GM19025 (cell line): ENCODE results near the gene NNT.

ENCODE experiments used
- ATAC-seq: cut with Tn5 transposase; IDR thresholded peaks from one replicate; pipeline ENCODE4 v1.9.1; 2021; ENCODE audit warnings: mild to moderate bottlenecking, low read depth, moderate library complexity; ENCODE audit not compliant: unreplicated experiment

NNT gene

GRCh38 chr5:43620944-43621505 is 18.0 kb downstream of the NNT start:
- no peak for ATAC-seq

DNA sequence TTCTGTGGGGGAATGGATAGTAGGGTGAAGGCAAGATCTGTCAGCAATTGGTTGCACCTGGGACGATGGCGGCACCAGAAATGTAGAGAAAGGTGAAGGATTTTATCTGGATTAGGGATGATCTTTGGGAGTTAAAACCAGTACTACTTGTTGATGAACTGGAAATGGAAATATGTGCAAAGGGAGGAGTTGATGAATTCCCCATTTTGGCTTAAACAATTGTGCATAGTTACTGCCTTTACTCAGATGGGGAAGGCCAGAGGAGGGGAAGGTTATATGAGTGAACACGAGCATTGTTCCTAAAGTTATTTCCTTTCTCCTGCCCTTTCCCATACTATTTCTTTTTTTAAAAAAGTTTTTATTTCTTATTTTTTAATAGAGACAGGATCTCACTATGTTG is 19.1 kb downstream of the NNT start:
- no peak for ATAC-seq

- no peak for ATAC-seq
These were observed 20.2 kb downstream of the NNT start for GRCh38 chr5:43623048-43623680.

DNA sequence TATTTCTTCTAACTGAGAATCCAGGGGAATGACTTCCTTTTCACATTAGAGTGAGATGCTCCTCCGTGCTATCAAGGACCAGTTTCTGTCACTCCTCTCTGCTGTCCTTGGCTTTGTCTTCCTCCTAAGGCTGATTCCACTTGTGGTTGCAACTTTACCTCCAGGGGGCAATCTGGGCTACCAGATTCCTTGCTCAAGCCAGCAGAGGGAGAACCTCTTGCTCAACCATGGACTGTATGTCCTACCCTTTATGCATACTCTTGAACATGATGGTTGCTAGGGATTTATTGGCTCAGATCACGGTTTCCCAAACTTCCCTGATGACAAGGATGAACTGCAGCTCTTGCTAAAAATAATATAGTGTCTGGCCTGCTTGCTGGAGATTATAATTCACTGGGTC is 24.0 kb downstream of the NNT start:
- ATAC-seq: no peak

GRCh38 chr5:43631182-43631910 is 28.4 kb downstream of the NNT start:
- peak; percentile 93 for ATAC-seq

GRCh38 chr5:43634621-43635020 is 31.6 kb downstream of the NNT start:
- ATAC-seq: no peak

DNA sequence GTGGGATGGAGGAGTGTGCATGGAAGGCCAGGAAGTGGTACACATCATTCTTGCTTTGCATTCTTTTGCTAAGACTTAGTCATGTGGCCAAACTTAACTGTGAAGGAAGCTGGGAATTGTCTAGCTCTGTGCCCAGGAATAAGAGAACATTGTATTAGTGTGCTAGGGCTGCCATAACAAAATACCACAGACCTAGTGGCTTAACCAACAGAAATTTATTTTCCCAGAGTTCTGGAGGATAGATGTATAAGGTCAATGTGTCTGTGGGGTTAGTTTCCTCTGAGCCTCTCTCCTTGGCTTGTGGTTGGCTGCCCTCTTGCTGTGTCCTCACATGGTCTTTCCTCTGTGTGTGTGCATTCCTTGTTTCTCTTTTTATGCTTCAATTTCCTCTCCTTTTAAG is 32.4 kb downstream of the NNT start:
- no peak for ATAC-seq

DNA sequence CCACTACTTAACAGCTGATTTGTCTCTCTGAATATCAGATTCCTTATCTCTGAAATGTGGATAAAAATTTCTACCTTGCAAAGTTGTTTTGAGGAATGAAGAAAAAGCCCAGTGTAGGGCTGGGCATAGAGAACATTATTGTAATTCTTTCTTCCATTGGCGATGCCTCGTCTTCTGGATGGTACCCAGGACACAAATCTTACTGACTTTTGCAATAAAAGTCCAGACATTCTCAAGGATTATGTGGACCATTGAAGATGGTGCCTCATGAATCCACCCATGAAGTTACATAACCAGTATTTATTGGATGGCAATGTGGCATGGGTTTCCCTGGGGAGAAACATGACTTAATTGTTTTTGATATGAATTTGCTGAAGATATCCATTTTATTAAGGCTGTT is 33.1 kb downstream of the NNT start:
- no peak for ATAC-seq

DNA sequence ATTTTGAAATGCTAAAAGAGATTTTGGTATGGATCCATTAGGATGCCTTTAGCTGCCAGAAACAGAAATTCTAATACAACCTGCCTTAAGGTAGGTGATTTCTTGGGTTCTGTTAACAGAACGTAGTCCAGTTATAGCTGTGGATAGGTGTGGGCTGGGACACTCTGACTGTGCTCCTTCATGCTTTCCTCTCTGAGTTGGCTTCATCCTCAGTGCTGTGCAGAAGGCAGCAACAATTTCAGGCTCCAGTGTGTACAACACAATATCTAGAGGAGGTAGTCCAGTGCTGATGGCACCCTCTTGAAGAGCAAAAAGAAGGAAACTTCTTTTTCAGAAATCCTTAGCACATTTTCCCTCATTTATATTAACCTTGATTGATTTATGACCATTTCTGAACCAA is 34.4 kb downstream of the NNT start:
- no peak for ATAC-seq

DNA sequence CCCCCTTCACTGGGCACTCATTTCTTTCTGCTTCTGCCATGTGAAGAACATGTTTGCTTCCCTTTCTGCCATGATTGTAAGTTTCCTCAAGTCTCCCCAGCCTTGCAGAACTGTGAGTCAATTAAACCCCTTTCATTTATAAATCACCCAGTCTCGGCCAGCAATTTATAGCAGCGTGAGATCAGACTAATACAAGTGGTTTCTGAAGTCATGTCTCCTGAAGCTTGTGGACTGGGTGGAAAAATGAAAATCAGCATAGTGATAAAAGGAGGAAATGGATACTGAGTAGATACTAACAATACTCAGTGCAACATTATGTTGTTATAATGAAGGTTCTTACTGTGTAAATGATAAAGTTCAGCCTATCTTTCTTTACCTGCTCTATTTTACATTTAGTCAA is 35.1 kb downstream of the NNT start:
- no peak for ATAC-seq

DNA sequence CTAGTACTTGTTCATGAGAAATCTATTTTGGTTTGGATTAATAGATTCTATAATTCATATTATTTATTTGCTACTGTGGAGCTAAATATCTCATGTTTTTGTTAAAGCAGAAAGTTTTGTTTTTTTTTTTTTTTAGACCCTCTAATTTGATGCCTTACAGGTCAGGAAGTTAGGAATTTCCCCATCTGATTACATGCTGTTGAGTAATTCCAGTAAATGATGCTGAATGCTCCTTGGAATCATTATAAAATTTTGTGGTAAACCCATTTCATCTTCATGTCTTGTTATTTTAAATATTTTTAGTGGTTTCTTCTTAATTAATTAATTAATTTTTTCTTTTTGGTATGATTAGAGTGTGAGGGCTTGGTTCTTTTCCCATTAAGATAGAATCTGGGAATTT is 35.6 kb downstream of the NNT start:
- ATAC-seq: no peak

DNA sequence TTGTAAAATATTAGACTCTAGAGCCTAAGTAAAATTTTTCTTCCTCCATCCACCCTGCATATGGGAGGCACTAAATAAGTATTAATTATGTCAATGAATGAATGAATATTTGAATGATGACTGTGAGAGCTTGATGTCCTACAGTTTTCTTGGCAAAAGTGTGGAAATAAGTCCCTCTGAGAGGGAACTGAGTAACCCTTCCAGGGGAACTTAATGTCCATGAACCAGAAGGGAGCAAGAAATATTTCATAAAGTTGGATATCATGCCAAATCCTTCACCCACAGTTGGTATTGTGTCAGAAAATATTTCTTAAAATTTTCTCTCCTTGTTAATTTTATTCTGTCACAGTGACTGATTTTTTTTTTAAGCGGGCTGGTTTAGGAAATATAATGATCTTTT is 36.6 kb downstream of the NNT start:
- no peak for ATAC-seq

DNA sequence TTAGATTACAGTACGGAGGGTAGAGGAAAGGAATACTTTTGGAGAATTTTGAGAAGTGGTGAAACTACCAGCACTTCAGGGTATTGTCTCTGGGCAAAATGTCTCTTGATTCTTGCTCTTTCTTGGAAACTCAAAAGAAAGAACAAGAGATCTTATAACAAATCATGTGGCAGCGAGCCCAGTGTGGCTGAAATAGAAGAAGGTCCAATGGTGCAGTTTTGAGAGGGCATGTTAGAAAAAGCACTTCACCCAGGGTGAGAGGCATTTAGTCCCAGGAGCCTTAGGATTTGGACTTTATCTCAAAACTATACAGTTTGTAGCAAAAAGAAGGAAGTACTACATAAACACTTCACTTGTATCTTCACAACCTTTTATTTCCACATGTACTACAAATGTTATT is 39.4 kb downstream of the NNT start:
- ATAC-seq: no peak

GRCh38 chr5:43643327-43643726 is 40.3 kb downstream of the NNT start:
- no peak for ATAC-seq

- no peak for ATAC-seq
These were observed 40.8 kb downstream of the NNT start for GRCh38 chr5:43643750-43644149.

GRCh38 chr5:43646992-43647391 is 44.0 kb downstream of the NNT start:
- ATAC-seq: no peak

DNA sequence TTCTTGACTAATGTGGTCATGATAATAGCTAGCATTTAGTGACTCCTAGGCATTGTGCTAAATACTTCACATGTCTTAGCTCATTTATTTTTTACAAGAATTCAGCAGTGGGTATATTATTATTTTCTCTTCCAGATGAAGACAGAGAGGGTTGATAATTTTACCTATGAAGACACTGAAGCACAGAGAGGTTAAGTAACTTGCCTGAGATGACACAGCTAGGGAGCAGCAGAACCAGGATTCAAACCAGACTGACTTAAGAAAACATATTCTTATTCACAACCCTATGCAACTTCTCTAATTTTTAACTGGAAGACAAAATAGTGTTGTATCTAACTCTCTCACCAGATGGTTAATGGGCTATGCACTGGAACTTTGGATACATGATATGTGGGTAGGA is 44.8 kb downstream of the NNT start:
- no peak for ATAC-seq

- ATAC-seq: no peak
These were observed 45.6 kb downstream of the NNT start for GRCh38 chr5:43648499-43649124.

GRCh38 chr5:43649256-43649655 is 46.3 kb downstream of the NNT start:
- no peak for ATAC-seq

- no peak for ATAC-seq
These were observed 49.7 kb downstream of the NNT start for GRCh38 chr5:43652537-43653302.

- ATAC-seq: no peak
These were observed 55.5 kb downstream of the NNT start for GRCh38 chr5:43658509-43658908.
